A549 (cell line): ENCODE data around the gene TMED5. TPM values are rescaled to one million over a fixed set of nuclear protein-coding genes. Genes with fewer than 3 reads are reported as not detected.
"Not testable (repeated sequence)": the region's sequence is repeated elsewhere in the genome, so short reads cannot be mapped to it uniquely, and the experiment has no call there.

ENCODE experiments used
- ATAC-seq, 2 experiments: fragments of 200-7000 bp in 1 of 2; fragments of >200 bp in 1 of 2; cut with Nextera tagmentation in 1 of 2; cut with Tn5 transposase in 1 of 2; 3 replicates each; pipeline versions ENCODE4 v1.8.0 to v1.9.1; 2018 to 2020; ENCODE audit warnings: mild to moderate bottlenecking in 1 of 2, moderate library complexity in 1 of 2
- CTCF ChIA-PET: fragments of 300-600 bp; sonication (Branson Sonifier 250); formaldehyde crosslinking; extraction: SDS; loops from one replicate; lab custom pipeline; 2021; ENCODE audit warnings: antibody characterized with exemption, inconsistent platforms; lab: Yijun Ruan, JAX
- POLR2A ChIA-PET: fragments of 350-600 bp; formaldehyde crosslinking; extraction: SDS; loops from one replicate; lab custom pipeline; 2021; ENCODE audit warnings: antibody characterized with exemption, inconsistent platforms; lab: Yijun Ruan, JAX
- DNase-seq, 2 experiments: peaks; one replicate each; pipeline versions ENCODE4 v3.0.0 to v3.0.0-alpha.2; 2011 to 2016; ENCODE audit warnings: low read depth in 1 of 2, low spot score in 1 of 2
- FAIRE-seq: peaks from 2 replicates; lab custom pipeline; 2011; peaks lifted over from hg19 to GRCh38; lab: Jason Lieb, UNC
- H3K27ac ChIP-seq, 2 experiments: fragments of >200 bp; sonication (Bioruptor Twin); formaldehyde crosslinking; 3 replicates each; pipeline ENCODE4 v1.5.1; 2016 to 2017
- H3K4me1 ChIP-seq: fragments of >200 bp; sonication (Bioruptor Twin); formaldehyde crosslinking; 3 replicates; pipeline ENCODE4 v1.6.1; 2016
- H3K4me2 ChIP-seq: fragments of >200 bp; sonication (Bioruptor Twin); formaldehyde crosslinking; 3 replicates; pipeline ENCODE4 v1.6.1; 2016
- H3K4me3 ChIP-seq: fragments of >200 bp; sonication (Bioruptor Twin); formaldehyde crosslinking; 3 replicates; pipeline ENCODE4 v1.5.1; 2016
- H3K9me3 ChIP-seq: fragments of >200 bp; sonication (Bioruptor Twin); formaldehyde crosslinking; 3 replicates; pipeline ENCODE4 v1.6.1; 2016
- ATOH8 ChIP-seq: fragments of 250-450 bp; sonication (Bioruptor Pico); IDR thresholded peaks from 2 replicates; pipeline ENCODE4 v1.5.0; 2020; ENCODE audit warnings: low read depth, mild to moderate bottlenecking, moderate library complexity
- EHMT2 ChIP-seq: fragments of 200-600 bp; sonication (generic); IDR thresholded peaks from 2 replicates; pipeline ENCODE4 v1.6.1; 2016; ENCODE audit warnings: antibody characterized with exemption, low read depth, mild to moderate bottlenecking, moderate library complexity
- ESRRA ChIP-seq: fragments of 150-350 bp; IDR thresholded peaks from 2 replicates; pipeline ENCODE4 v1.6.1; 2014; ENCODE audit warnings: mild to moderate bottlenecking, low read length, borderline replicate concordance
- FOSL2 ChIP-seq, 2 experiments: fragments of 450-650 bp in 1 of 2; fragments of >200 bp in 1 of 2; sonication (Bioruptor Twin) in 1 of 2; formaldehyde crosslinking; IDR thresholded peaks; 2 replicates each; pipeline versions ENCODE4 v1.5.0 to v1.6.1; 2016 to 2020; ENCODE audit warnings: mild to moderate bottlenecking in 1 of 2, moderate library complexity in 1 of 2
- HDAC2 ChIP-seq: fragments of 200-600 bp; sonication (generic); IDR thresholded peaks from 2 replicates; pipeline ENCODE4 v1.6.1; 2016
- HOXB13 ChIP-seq: fragments of 250-450 bp; sonication (Bioruptor Pico); IDR thresholded peaks from 2 replicates; pipeline ENCODE4 v1.5.0; 2020; ENCODE audit warnings: low read depth, mild to moderate bottlenecking, moderate library complexity
- JUN ChIP-seq, 2 experiments: fragments of >200 bp; sonication (Bioruptor Twin); formaldehyde crosslinking; IDR thresholded peaks; 2 replicates in 1 of 2; 3 replicates in 1 of 2; pipeline ENCODE4 v1.6.1; 2016 to 2017
- JUNB ChIP-seq: fragments of >200 bp; sonication (Bioruptor Twin); formaldehyde crosslinking; IDR thresholded peaks from 2 replicates; pipeline ENCODE4 v1.6.1; 2016
- KDM1A ChIP-seq: fragments of 200-600 bp; sonication (generic); IDR thresholded peaks from 2 replicates; pipeline ENCODE4 v1.6.1; 2016; ENCODE audit warnings: low read depth, mild to moderate bottlenecking
- KDM5A ChIP-seq: fragments of 200-600 bp; sonication (generic); IDR thresholded peaks from 2 replicates; pipeline ENCODE4 v1.6.1; 2016; ENCODE audit warnings: antibody characterized with exemption, mild to moderate bottlenecking
- MAZ ChIP-seq: fragments of 150-350 bp; IDR thresholded peaks from 2 replicates; pipeline ENCODE4 v1.6.1; 2014; ENCODE audit warnings: antibody characterized with exemption, low read depth, low read length, borderline replicate concordance
- NPAS2 ChIP-seq: fragments of 250-450 bp; sonication (Bioruptor Pico); IDR thresholded peaks from 2 replicates; pipeline ENCODE4 v1.8.0; 2022; ENCODE audit warnings: mild to moderate bottlenecking, moderate library complexity, borderline replicate concordance
- PBX3 ChIP-seq: IDR thresholded peaks from 2 replicates; pipeline ENCODE4 v1.6.1; 2012
- PHF8 ChIP-seq: fragments of 200-600 bp; sonication (generic); IDR thresholded peaks from 2 replicates; pipeline ENCODE4 v1.6.1; 2016; ENCODE audit warnings: low read depth, mild to moderate bottlenecking, antibody characterized with exemption, moderate library complexity, borderline replicate concordance
- POLR2AphosphoS2 ChIP-seq: conservative IDR thresholded peaks from 2 replicates; pipeline ENCODE4 v1.6.1; 2012; ENCODE audit warnings: low read length, improper control_type of control experiment, inconsistent platforms
- SMC3 ChIP-seq: fragments of >200 bp; sonication (Bioruptor Twin); formaldehyde crosslinking; IDR thresholded peaks from 3 replicates; pipeline ENCODE4 v1.6.1; 2018; ENCODE audit warnings: inconsistent platforms
- SREBF2 ChIP-seq: fragments of 450-650 bp; IDR thresholded peaks from 2 replicates; pipeline ENCODE4 v1.6.1; 2014; ENCODE audit warnings: mild to moderate bottlenecking, moderate library complexity
- TP53 ChIP-seq: fragments of 250-450 bp; sonication (Bioruptor Pico); IDR thresholded peaks from 2 replicates; pipeline ENCODE4 v1.5.0; 2021; ENCODE audit warnings: mild to moderate bottlenecking, moderate library complexity
- WGBS: methylation state at CpG from one replicate; pipeline ENCODE4 v1.1.6; 2017; ENCODE audit errors: missing lambda C conversion rate; 5-methylcytosine and 5-hydroxymethylcytosine counted together
- polyA plus RNA-seq, 4 experiments: library from polyadenylated mRNA; depleted of rRNA in 3 of 4; stranded (reverse); fragments of >200 nt; fragmentation: RNase III in 1 of 4; extraction: RNeasy Plus Mini Kit Qiagen cat#74134 plus additional on column Dnase treatment in 1 of 4; gene quantifications; 2 replicates in 3 of 4; 3 replicates in 1 of 4; pipeline ENCODE4 v1.2.3, GENCODE V29; 2011 to 2017
- TF ChIP-seq, protein P1 (sequence below): fragments of >200 bp; sonication (Bioruptor Twin); formaldehyde crosslinking; IDR thresholded peaks from 3 replicates; pipeline ENCODE4 v1.5.1; 2016
- TF ChIP-seq, protein P2 (sequence below): fragments of >200 bp; sonication (Bioruptor Twin); formaldehyde crosslinking; IDR thresholded peaks from 2 replicates; pipeline ENCODE4 v1.6.1; 2016

Gene TMED5
- polyA plus RNA-seq, 2 of the 4 experiments (the other 2 are of a cell fraction), result 40.4 to 70.7 TPM

DNA sequence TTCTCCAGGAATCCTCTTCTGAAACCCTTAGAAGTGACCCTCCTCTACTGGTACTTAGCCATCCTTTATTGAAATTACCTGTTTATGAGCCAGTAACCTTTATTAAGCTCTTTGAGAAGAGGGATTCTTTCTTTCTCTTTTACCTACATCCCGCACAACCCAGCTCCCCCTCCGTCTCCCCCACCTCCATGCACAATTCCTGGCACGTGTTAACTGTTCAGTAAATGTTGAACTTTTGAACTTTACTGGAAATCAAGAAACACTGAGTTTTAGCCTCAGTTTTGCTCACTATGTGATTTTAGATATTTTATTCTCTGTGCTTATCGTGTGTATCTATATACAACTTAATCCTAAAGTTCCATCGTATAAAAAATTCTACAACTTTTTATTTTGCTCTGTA is 1.8 kb downstream of the TMED5 start:
- H3K27ac ChIP-seq, result peak overlapping the region; percentile 21 to 37; a peak in 4 of 6 replicates
- peak overlapping the region; percentile 60 for H3K4me3 ChIP-seq
- 19% methylated on average over 5 of the region's 5 CpGs for WGBS
- no peak for DNase-seq
- FAIRE-seq, result no peak
- H3K9me3 ChIP-seq, result no peaks in the 10 kb centered on the region
- CTCF ChIA-PET, result interaction anchor here (0.6 kb wide), 1 partner anchor 1087 kb away, joined by 3 read pairs; no protein-coding TSS in a partner anchor
- POLR2A ChIA-PET, result no interaction called here
- ATAC-seq, result no peak
- peaks cover 30% of the 10 kb centered on the region; the same call in 2 of the 3 replicates for H3K4me1 ChIP-seq
- no peak for TF ChIP-seq JUN (IDR thresholded peaks at IDR 0.05)
- peak overlapping the region; percentile 92 for H3K4me2 ChIP-seq

DNA sequence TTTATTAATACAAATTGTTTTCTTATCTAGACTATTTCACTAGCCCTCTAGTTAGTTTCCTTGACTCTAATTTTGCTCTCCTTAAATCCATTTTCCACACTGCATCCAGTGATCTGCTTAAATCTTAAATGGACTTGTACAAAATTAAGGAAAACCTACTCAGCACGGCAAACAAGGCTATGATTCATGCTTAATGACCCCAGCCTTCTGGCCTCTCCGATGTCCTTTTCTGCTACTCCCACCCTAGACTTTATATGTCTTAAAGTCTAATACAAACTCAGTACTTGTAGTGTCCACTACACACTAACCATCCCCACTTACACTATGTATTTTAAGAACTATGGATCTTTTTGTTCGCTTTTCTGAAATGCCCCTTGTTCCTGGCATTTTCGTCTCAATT is 2.2 kb downstream of the TMED5 start:
- peak overlapping the region; percentile 21 to 37; a peak in 4 of 6 replicates for H3K27ac ChIP-seq
- FAIRE-seq, result no peak
- H3K9me3 ChIP-seq, result no peaks in the 10 kb centered on the region
- 27% methylated on average over 4 of the region's 4 CpGs for WGBS
- no peak for DNase-seq
- H3K4me1 ChIP-seq, result peaks cover 32% of the 10 kb centered on the region
- peak overlapping the region; percentile 60 for H3K4me3 ChIP-seq
- TF ChIP-seq PHF8, result no peak
- TF ChIP-seq HDAC2, result no peak
- TF ChIP-seq HOXB13, result no peak
- no peak for TF ChIP-seq ESRRA
- no peak for TF ChIP-seq FOSL2 (IDR thresholded peaks at IDR 0.05)
- no peak for TF ChIP-seq FOSL2 (CRISPR knock-in tag; IDR thresholded peaks at IDR 0.05)
- no peak for TF ChIP-seq TP53 (CRISPR knock-in tag)
- no peak for TF ChIP-seq PBX3
- no peak for TF ChIP-seq MAZ
- TF ChIP-seq, protein P1, sequence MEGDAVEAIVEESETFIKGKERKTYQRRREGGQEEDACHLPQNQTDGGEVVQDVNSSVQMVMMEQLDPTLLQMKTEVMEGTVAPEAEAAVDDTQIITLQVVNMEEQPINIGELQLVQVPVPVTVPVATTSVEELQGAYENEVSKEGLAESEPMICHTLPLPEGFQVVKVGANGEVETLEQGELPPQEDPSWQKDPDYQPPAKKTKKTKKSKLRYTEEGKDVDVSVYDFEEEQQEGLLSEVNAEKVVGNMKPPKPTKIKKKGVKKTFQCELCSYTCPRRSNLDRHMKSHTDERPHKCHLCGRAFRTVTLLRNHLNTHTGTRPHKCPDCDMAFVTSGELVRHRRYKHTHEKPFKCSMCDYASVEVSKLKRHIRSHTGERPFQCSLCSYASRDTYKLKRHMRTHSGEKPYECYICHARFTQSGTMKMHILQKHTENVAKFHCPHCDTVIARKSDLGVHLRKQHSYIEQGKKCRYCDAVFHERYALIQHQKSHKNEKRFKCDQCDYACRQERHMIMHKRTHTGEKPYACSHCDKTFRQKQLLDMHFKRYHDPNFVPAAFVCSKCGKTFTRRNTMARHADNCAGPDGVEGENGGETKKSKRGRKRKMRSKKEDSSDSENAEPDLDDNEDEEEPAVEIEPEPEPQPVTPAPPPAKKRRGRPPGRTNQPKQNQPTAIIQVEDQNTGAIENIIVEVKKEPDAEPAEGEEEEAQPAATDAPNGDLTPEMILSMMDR, result no peak
- TF ChIP-seq KDM5A, result no peak
- TF ChIP-seq JUNB, result no peak
- no peak for TF ChIP-seq EHMT2
- no peak for TF ChIP-seq KDM1A
- no peak for TF ChIP-seq SREBF2
- no peak for TF ChIP-seq POLR2AphosphoS2
- no peak for TF ChIP-seq SMC3
- peak overlapping the region; percentile 92 for H3K4me2 ChIP-seq
- POLR2A ChIA-PET, result interaction anchor here (0.7 kb wide), 1 partner anchor 99 kb away, joined by 3 read pairs; the partner anchor contains the start of gene MTF2
- CTCF ChIA-PET, result interaction anchor here (0.6 kb wide), 1 partner anchor 1087 kb away, joined by 3 read pairs; no protein-coding TSS in a partner anchor
- ATAC-seq, result no peak

DNA sequence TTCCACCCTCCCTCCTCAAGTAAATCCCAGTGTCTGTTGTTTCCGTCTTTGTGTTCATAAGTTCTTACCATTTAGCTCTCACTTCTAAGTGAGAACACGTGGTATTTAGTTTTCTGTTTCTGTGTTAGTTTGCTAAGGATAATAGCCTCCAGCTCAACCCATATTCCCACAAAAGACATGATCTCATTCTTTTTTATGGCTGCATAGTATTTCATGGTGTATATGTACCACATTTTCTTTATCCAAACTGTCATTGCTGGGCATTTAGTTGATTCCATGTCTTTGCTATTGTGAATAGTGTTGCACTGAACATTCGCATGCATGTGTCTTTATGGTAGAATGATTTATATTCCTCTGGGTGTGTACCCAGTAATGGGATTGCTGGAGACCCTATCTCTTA is 5.6 kb downstream of the TMED5 start:
- DNase-seq, ATAC-seq, POLR2A ChIA-PET, H3K4me2 ChIP-seq, FAIRE-seq, CTCF ChIA-PET, H3K4me3 ChIP-seq, H3K9me3 ChIP-seq, H3K27ac ChIP-seq: not testable (repeated sequence)
- peaks cover 38% of the 10 kb centered on the region for H3K4me1 ChIP-seq
- 93% methylated on average over 3 of the region's 3 CpGs for WGBS

GRCh38 chr1:93172778-93173177 is 7.4 kb downstream of the TMED5 start:
- 8% methylated on average over 1 of the region's 1 CpG for WGBS
- DNase-seq (no peak), ATAC-seq (peak in 1 of 2 experiments; percentile 33; a peak in 1 of 6 replicates)
- CTCF ChIA-PET, result no interaction called here
- TF ChIP-seq NPAS2 (CRISPR knock-in tag), result no peak
- TF ChIP-seq, protein P2, sequence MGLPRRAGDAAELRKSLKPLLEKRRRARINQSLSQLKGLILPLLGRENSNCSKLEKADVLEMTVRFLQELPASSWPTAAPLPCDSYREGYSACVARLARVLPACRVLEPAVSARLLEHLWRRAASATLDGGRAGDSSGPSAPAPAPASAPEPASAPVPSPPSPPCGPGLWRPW, result no peak
- TF ChIP-seq ATOH8 (CRISPR knock-in tag), result no peak
- TF ChIP-seq, all 56 proteins: peak for 0
- H3K27ac ChIP-seq, result no peak overlapping the region; a peak in 1 of 6 replicates
- POLR2A ChIA-PET, result no interaction called here
- H3K9me3 ChIP-seq, result no peaks in the 10 kb centered on the region
- H3K4me1 ChIP-seq, result peaks cover 27% of the 10 kb centered on the region
- FAIRE-seq, result no peak
- H3K4me3 ChIP-seq, result no peak overlapping the region
- peak overlapping the region; percentile 33 for H3K4me2 ChIP-seq
